Body of pancreas (tissue), 4 donors: ENCODE results near the gene TYROBP. TPM values are rescaled to one million over a fixed set of nuclear protein-coding genes. Genes with fewer than 3 reads are reported as not detected.

Experiments used
- ATAC-seq: fragments of 150-250 bp; one replicate; pipeline ENCODE4 v1.9.1; 2016
- DNase-seq, 4 donors: peaks; one replicate each; pipeline ENCODE4 v3.0.0-alpha.2; 2019
- H3K27ac ChIP-seq, 4 donors: fragments of 200-600 bp; sonication (generic); 1 replicate in 3 of 4; 2 replicates in 1 of 4; pipeline versions ENCODE4 v1.5.1 to v1.6.1; 2016 to 2019; ENCODE audit warnings: mild to moderate bottlenecking in 1 of 4, mixed read lengths in 1 of 4, moderate library complexity in 1 of 4
- H3K27me3 ChIP-seq, 2 donors: fragments of 200-600 bp; sonication (generic); one replicate each; pipeline ENCODE4 v1.6.0; 2016; ENCODE audit warnings: mild to moderate bottlenecking in 1 of 2
- H3K36me3 ChIP-seq, 2 donors: fragments of 200-600 bp; sonication (generic); replicated peaks in 1 of 2; 2 replicates each; pipeline ENCODE4 v1.5.1; 2016; ENCODE audit warnings: low read depth in 2 of 2; ENCODE audit not compliant: insufficient read depth in 1 of 2
- H3K4me1 ChIP-seq: fragments of 200-600 bp; sonication (generic); one replicate; pipeline ENCODE4 v1.6.0; 2016
- H3K4me3 ChIP-seq, 2 donors: fragments of 200-600 bp; sonication (generic); 1 replicate in 1 of 2; 2 replicates in 1 of 2; pipeline ENCODE4 v1.5.1; 2016 to 2019
- H3K9me3 ChIP-seq, 3 donors: fragments of 200-600 bp; sonication (generic); 1 replicate in 2 of 3; 2 replicates in 1 of 3; pipeline ENCODE4 v1.5.1; 2016
- CTCF ChIP-seq, 7 experiments: fragments of 450-650 bp in 4 of 7; fragments of 200-600 bp in 3 of 7; sonication (generic) in 3 of 7; IDR thresholded peaks; one replicate each; pipeline ENCODE4 v1.5.1; 2016 to 2019; ENCODE audit warnings: antibody characterized with exemption in 7 of 7
- POLR2A ChIP-seq, 3 donors: fragments of 450-650 bp; IDR thresholded peaks; one replicate each; pipeline ENCODE4 v1.6.1; 2016; ENCODE audit warnings: antibody characterized with exemption in 3 of 3, mild to moderate bottlenecking in 2 of 3
- WGBS, 2 donors: methylation state at CpG; one replicate each; pipeline ENCODE4 v1.1.5; 2017; 5-methylcytosine and 5-hydroxymethylcytosine counted together
- intact Hi-C: fragments of 100-400 bp; cut with DNase I; formaldehyde crosslinking; loops from one replicate; pipeline ENCODE4 v1.15.1; 2023
- total RNA-seq, 2 donors: library from RNA; depleted of rRNA; stranded (reverse); fragments of >200 nt; gene quantifications; one replicate each; pipeline ENCODE4 v1.1.0, GENCODE V29; 2016

Gene TYROBP
- total RNA-seq, 2 donors from 2014 or later, result 19.2 to 38.6 TPM

- Histone ChIP-seq H3K36me3 (no peaks in the 10 kb centered on the region), H3K4me1 (no peaks in the 10 kb centered on the region), H3K4me3 (no peak overlapping the region), H3K9me3 (no peaks in the 10 kb centered on the region), H3K27ac (no peak overlapping the region), H3K27me3 (no peaks in the 10 kb centered on the region)
- intact Hi-C loops, result no loop called here
- WGBS, 2 donors, result 86 to 88% methylated on average over 7 to 11 of the region's 11 CpGs
- ATAC-seq (no peak), DNase-seq (no peak)
- TF ChIP-seq POLR2A (IDR thresholded peaks at IDR 0.05), result no peak
- no peak for TF ChIP-seq CTCF (IDR thresholded peaks at IDR 0.05)
These were observed 37.2 kb upstream of the TYROBP start for GRCh38 chr19:35945121-35945790.

GRCh38 chr19:35944556-35944955 is 36.5 kb upstream of the TYROBP start:
- WGBS, 2 donors, result 82 to 92% methylated on average over 20 to 32 of the region's 52 CpGs
- ATAC-seq, result no peak
- no peak overlapping the region for H3K4me3 ChIP-seq

GRCh38 chr19:35943321-35944301 is 35.5 kb upstream of the TYROBP start:
- WGBS, 2 donors, result 85 to 87% methylated on average over 9 of the region's 9 CpGs
- no peaks in the 10 kb centered on the region for H3K36me3 ChIP-seq
- ATAC-seq (no peak), DNase-seq (no peak)
- no peak overlapping the region for H3K27ac ChIP-seq
- peaks cover 3% of the 10 kb centered on the region for H3K4me1 ChIP-seq
- intact Hi-C loops, result no loop called here
- H3K4me3 ChIP-seq, result no peak overlapping the region
- TF ChIP-seq CTCF (IDR thresholded peaks at IDR 0.05) (no peak), POLR2A (IDR thresholded peaks at IDR 0.05) (no peak)
- no peaks in the 10 kb centered on the region for H3K27me3 ChIP-seq
- no peaks in the 10 kb centered on the region for H3K9me3 ChIP-seq

More at GRCh38 chr19:35944556-35944955, 36.5 kb upstream of the TYROBP start:
- no peak overlapping the region for H3K27ac ChIP-seq
- no peak for TF ChIP-seq POLR2A (IDR thresholded peaks at IDR 0.05)
- TF ChIP-seq CTCF (IDR thresholded peaks at IDR 0.05), result no peak
- no peaks in the 10 kb centered on the region for H3K4me1 ChIP-seq
- no peaks in the 10 kb centered on the region for H3K27me3 ChIP-seq
- H3K9me3 ChIP-seq, result no peaks in the 10 kb centered on the region
- intact Hi-C loops, result no loop called here
- H3K36me3 ChIP-seq, result no peaks in the 10 kb centered on the region
- DNase-seq, result no peak

- intact Hi-C loops, result no loop called here
- H3K9me3 ChIP-seq, result no peaks in the 10 kb centered on the region
- H3K36me3 ChIP-seq, result no peaks in the 10 kb centered on the region
- 90 to 97% methylated on average over 2 to 3 of the region's 3 CpGs for WGBS, 2 donors
- no peak overlapping the region for H3K27ac ChIP-seq
- peaks cover 17% of the 10 kb centered on the region for H3K4me1 ChIP-seq
- no peaks in the 10 kb centered on the region for H3K27me3 ChIP-seq
- H3K4me3 ChIP-seq, result no peak overlapping the region
- DNase-seq (no peak), ATAC-seq (no peak)
- TF ChIP-seq CTCF (IDR thresholded peaks at IDR 0.05) (no peak), POLR2A (IDR thresholded peaks at IDR 0.05) (no peak)
These were observed 34.1 kb upstream of the TYROBP start for GRCh38 chr19:35942235-35942634.
